ENCODE data around the gene MAS1L. TPM values are rescaled to one million over a fixed set of nuclear protein-coding genes. Genes with fewer than 3 reads are reported as not detected.

MAS1L gene
- polyA plus RNA-seq, 1 experiment, result not detected

- H3K27ac ChIP-seq (ENCODE audit: low read depth, low read length), result no peak overlapping the region
- no peak for DNase-seq (ENCODE audit: low read depth, low spot score)
- POLR2A ChIA-PET, result no interaction called here
- H3K4me3 ChIP-seq (ENCODE audit: low read depth, low read length), result no peak overlapping the region
- CTCF ChIA-PET, result interaction anchor here (0.5 kb wide), 1 partner anchor 1500 kb away, joined by 3 read pairs; no protein-coding TSS in a partner anchor
- H3K9me3 ChIP-seq (ENCODE audit: control insufficient read depth, insufficient read depth, low read length), result peaks cover 10% of the 10 kb centered on the region
- TF ChIP-seq CTCF (IDR thresholded peaks at IDR 0.05; ENCODE audit: low read depth, low read length), result no peak
- no peaks in the 10 kb centered on the region for H3K27me3 ChIP-seq (ENCODE audit: control insufficient read depth, insufficient read depth, low read length)
Observed at GRCh38 chr6:29479560-29479959, 8.2 kb downstream of the MAS1L start.

- no peak for TF ChIP-seq CTCF (IDR thresholded peaks at IDR 0.05; ENCODE audit: low read depth, low read length)
- DNase-seq (ENCODE audit: low read depth, low spot score), result no peak
- Histone ChIP-seq H3K9me3 (ENCODE audit: control insufficient read depth, insufficient read depth, low read length) (peaks cover 10% of the 10 kb centered on the region), H3K27ac (ENCODE audit: low read depth, low read length) (no peak overlapping the region), H3K27me3 (ENCODE audit: control insufficient read depth, insufficient read depth, low read length) (no peaks in the 10 kb centered on the region), H3K4me3 (ENCODE audit: low read depth, low read length) (no peak overlapping the region)
- ChIA-PET CTCF (no interaction called here), POLR2A (no interaction called here)
Observed at GRCh38 chr6:29478740-29479139, 9.0 kb downstream of the MAS1L start.

- no peak for DNase-seq (ENCODE audit: low read depth, low spot score)
- no peak overlapping the region for H3K27ac ChIP-seq (ENCODE audit: low read depth, low read length)
- no peak overlapping the region for H3K4me3 ChIP-seq (ENCODE audit: low read depth, low read length)
- POLR2A ChIA-PET, result no interaction called here
- no peak for TF ChIP-seq CTCF (IDR thresholded peaks at IDR 0.05; ENCODE audit: low read depth, low read length)
- H3K9me3 ChIP-seq (ENCODE audit: control insufficient read depth, insufficient read depth, low read length), result peaks cover 13% of the 10 kb centered on the region
- no peaks in the 10 kb centered on the region for H3K27me3 ChIP-seq (ENCODE audit: control insufficient read depth, insufficient read depth, low read length)
- CTCF ChIA-PET, result no interaction called here
Observed at GRCh38 chr6:29477923-29478450, 9.8 kb downstream of the MAS1L start.

- H3K27me3 ChIP-seq (ENCODE audit: control insufficient read depth, insufficient read depth, low read length), result no peaks in the 10 kb centered on the region
- no peak overlapping the region for H3K27ac ChIP-seq (ENCODE audit: low read depth, low read length)
- no peak for DNase-seq (ENCODE audit: low read depth, low spot score)
- no peak overlapping the region for H3K4me3 ChIP-seq (ENCODE audit: low read depth, low read length)
- CTCF ChIA-PET, result no interaction called here
- POLR2A ChIA-PET, result no interaction called here
- no peak for TF ChIP-seq CTCF (IDR thresholded peaks at IDR 0.05; ENCODE audit: low read depth, low read length)
- peaks cover 14% of the 10 kb centered on the region for H3K9me3 ChIP-seq (ENCODE audit: control insufficient read depth, insufficient read depth, low read length)
Observed at GRCh38 chr6:29474996-29475395, 12.8 kb downstream of the MAS1L start.

- Histone ChIP-seq H3K9me3 (ENCODE audit: control insufficient read depth, insufficient read depth, low read length) (peaks cover 4% of the 10 kb centered on the region), H3K27ac (ENCODE audit: low read depth, low read length) (no peak overlapping the region), H3K4me3 (ENCODE audit: low read depth, low read length) (no peak overlapping the region), H3K27me3 (ENCODE audit: control insufficient read depth, insufficient read depth, low read length) (no peaks in the 10 kb centered on the region)
- no peak for DNase-seq (ENCODE audit: low read depth, low spot score)
- no peak for TF ChIP-seq CTCF (IDR thresholded peaks at IDR 0.05; ENCODE audit: low read depth, low read length)
- ChIA-PET POLR2A (no interaction called here), CTCF (no interaction called here)
Observed at GRCh38 chr6:29466241-29466640, 21.5 kb downstream of the MAS1L start.
